H1 (cell line): ENCODE results near the gene DOC2A. TPM values are rescaled to one million over a fixed set of nuclear protein-coding genes. Genes with fewer than 3 reads are reported as not detected.

Experiments used
- CTCF ChIA-PET: fragments of 300-600 bp; sonication (Branson Sonifier 250); formaldehyde crosslinking; loops from one replicate; lab custom pipeline; 2021; ENCODE audit not compliant: partially characterized antibody; lab: Charles Lee
- POLR2A ChIA-PET: fragments of 300-600 bp; sonication (Branson Sonifier 250); formaldehyde crosslinking; loops from one replicate; lab custom pipeline; 2021; ENCODE audit warnings: inconsistent platforms; ENCODE audit not compliant: partially characterized antibody; lab: Charles Lee
- DNase-seq, 2 experiments: peaks; one replicate each; pipeline versions ENCODE4 v3.0.0 to v3.0.0-alpha.2; 2010 to 2022; ENCODE audit warnings: low spot score in 2 of 2, low read depth in 1 of 2, mixed read lengths in 1 of 2
- FAIRE-seq: peaks from 2 replicates; lab custom pipeline; 2011; peaks lifted over from hg19 to GRCh38; lab: Jason Lieb, UNC
- H2AFZ ChIP-seq: 2 replicates; pipeline ENCODE4 v1.8.1; 2012; ENCODE audit warnings: low read length, inconsistent platforms
- H2AK5ac ChIP-seq: 2 replicates; pipeline ENCODE4 v1.6.1; 2013; ENCODE audit warnings: low read depth, low read length
- H2BK120ac ChIP-seq: replicated peaks from 2 replicates; pipeline ENCODE3; 2013; ENCODE audit warnings: low read depth, low read length, inconsistent platforms
- H2BK12ac ChIP-seq: 2 replicates; pipeline ENCODE4 v1.6.1; 2013; ENCODE audit warnings: low read depth, low read length
- H2BK15ac ChIP-seq: 2 replicates; pipeline ENCODE4 v1.6.1; 2013; ENCODE audit warnings: low read length
- H2BK20ac ChIP-seq: 2 replicates; pipeline ENCODE4 v1.6.1; 2013; ENCODE audit warnings: low read length
- H2BK5ac ChIP-seq: 2 replicates; pipeline ENCODE4 v1.6.1; 2013; ENCODE audit warnings: low read depth, low read length
- H3K14ac ChIP-seq: 2 replicates; pipeline ENCODE4 v1.6.1; 2013; ENCODE audit warnings: inconsistent platforms; ENCODE audit not compliant: insufficient read length
- H3K18ac ChIP-seq: 2 replicates; pipeline ENCODE4 v1.6.1; 2013; ENCODE audit warnings: low read length; ENCODE audit errors: extremely low read depth
- H3K23ac ChIP-seq: 2 replicates; pipeline ENCODE4 v1.6.1; 2013; ENCODE audit warnings: inconsistent platforms; ENCODE audit not compliant: insufficient read length
- H3K23me2 ChIP-seq: 2 replicates; pipeline ENCODE4 v1.6.1; 2013; ENCODE audit warnings: low read depth, low read length
- H3K27ac ChIP-seq: 2 replicates; pipeline ENCODE4 v1.6.1; 2011; ENCODE audit warnings: low read depth, low read length, inconsistent platforms
- H3K27me3 ChIP-seq, 4 experiments: replicated peaks in 1 of 4; 1 replicate in 1 of 4; 2 replicates in 3 of 4; pipeline versions ENCODE4 v1.6.1 to v1.8.1; 2011 to 2013; ENCODE audit warnings: low read length in 3 of 4, mild to moderate bottlenecking in 3 of 4, inconsistent platforms in 2 of 4, mixed read lengths in 2 of 4, moderate library complexity in 1 of 4; ENCODE audit not compliant: control insufficient read depth in 3 of 4, insufficient read depth in 3 of 4; ENCODE audit errors: extremely low read depth in 1 of 4
- H3K36me3 ChIP-seq, 4 experiments: 2 replicates each; pipeline versions ENCODE4 v1.6.1 to v1.8.1; 2011 to 2013; ENCODE audit warnings: mild to moderate bottlenecking in 4 of 4, low read length in 3 of 4, moderate library complexity in 2 of 4, control low read depth in 1 of 4, inconsistent platforms in 1 of 4; ENCODE audit not compliant: insufficient read depth in 4 of 4, control insufficient read depth in 2 of 4
- H3K4ac ChIP-seq: replicated peaks from 2 replicates; pipeline ENCODE3; 2013; ENCODE audit warnings: low read length, low read depth, mixed read lengths, inconsistent platforms; ENCODE audit not compliant: insufficient read length
- H3K4me1 ChIP-seq, 4 experiments: replicated peaks in 1 of 4; 1 replicate in 1 of 4; 2 replicates in 3 of 4; pipeline versions ENCODE4 v1.6.1 to v1.8.1; 2011 to 2013; ENCODE audit warnings: low read length in 3 of 4, inconsistent platforms in 2 of 4, mixed read lengths in 1 of 4; ENCODE audit not compliant: insufficient read depth in 4 of 4, control insufficient read depth in 3 of 4
- H3K4me2 ChIP-seq, 2 experiments: 2 replicates each; pipeline versions ENCODE4 v1.6.1 to v1.8.1; 2011 to 2013; ENCODE audit warnings: low read depth in 2 of 2, low read length in 2 of 2, control low read depth in 1 of 2, inconsistent platforms in 1 of 2, mild to moderate bottlenecking in 1 of 2; ENCODE audit not compliant: insufficient read depth in 1 of 2
- H3K4me3 ChIP-seq, 4 experiments: fragments of 200-600, 300-600 bp in 1 of 4; sonication (generic), shearing (Covaris generic), sonication (Bioruptor Twin) in 1 of 4; 2 replicates each; pipeline versions ENCODE4 v1.5.1 to v1.8.1; 2011 to 2016; ENCODE audit warnings: low read length in 4 of 4, low read depth in 3 of 4, control low read depth in 2 of 4, inconsistent platforms in 2 of 4, mild to moderate bottlenecking in 2 of 4, mixed read lengths in 1 of 4, moderate library complexity in 1 of 4; ENCODE audit not compliant: insufficient read depth in 2 of 4; ENCODE audit errors: extremely low read depth in 1 of 4
- H3K56ac ChIP-seq: replicated peaks from 2 replicates; pipeline ENCODE3; 2013; ENCODE audit warnings: low read depth, mild to moderate bottlenecking, mixed read lengths, low read length, inconsistent platforms; ENCODE audit not compliant: insufficient read length
- H3K79me1 ChIP-seq: 2 replicates; pipeline ENCODE4 v1.6.1; 2013; ENCODE audit warnings: low read depth, low read length, control low read depth
- H3K79me2 ChIP-seq, 2 experiments: 2 replicates each; pipeline versions ENCODE4 v1.6.1 to v1.8.1; 2012 to 2013; ENCODE audit warnings: low read length in 2 of 2, mild to moderate bottlenecking in 2 of 2, inconsistent platforms in 1 of 2; ENCODE audit not compliant: insufficient read depth in 2 of 2, control insufficient read depth in 1 of 2
- H3K9ac ChIP-seq, 4 experiments: replicated peaks in 1 of 4; 1 replicate in 1 of 4; 2 replicates in 3 of 4; pipeline versions ENCODE4 v1.6.1 to v1.8.1; 2011 to 2013; ENCODE audit warnings: low read depth in 3 of 4, low read length in 3 of 4, control low read depth in 2 of 4, mild to moderate bottlenecking in 2 of 4, moderate library complexity in 2 of 4, inconsistent platforms in 1 of 4; ENCODE audit errors: extremely low read depth in 1 of 4
- H3K9me3 ChIP-seq, 2 experiments: 2 replicates each; pipeline versions ENCODE4 v1.6.1 to v1.8.1; 2012 to 2013; ENCODE audit warnings: mild to moderate bottlenecking in 2 of 2, moderate library complexity in 2 of 2, control low read depth in 1 of 2, inconsistent platforms in 1 of 2, low read depth in 1 of 2, low read length in 1 of 2, mixed read lengths in 1 of 2; ENCODE audit not compliant: insufficient read depth in 2 of 2
- H4K20me1 ChIP-seq, 2 experiments: replicated peaks in 1 of 2; 2 replicates each; pipeline versions ENCODE3 to v1.8.1; 2011 to 2013; ENCODE audit warnings: inconsistent platforms in 2 of 2, low read length in 2 of 2, mild to moderate bottlenecking in 1 of 2; ENCODE audit not compliant: insufficient read depth in 2 of 2, control insufficient read depth in 1 of 2
- H4K5ac ChIP-seq: 2 replicates; pipeline ENCODE4 v1.6.1; 2013; ENCODE audit warnings: low read length, low read depth, mixed read lengths, inconsistent platforms; ENCODE audit not compliant: insufficient read length
- H4K8ac ChIP-seq: 2 replicates; pipeline ENCODE4 v1.8.0; 2013; ENCODE audit warnings: mild to moderate bottlenecking, moderate library complexity, low read length, inconsistent platforms; ENCODE audit not compliant: insufficient read depth; ENCODE audit errors: extremely low read depth
- H4K91ac ChIP-seq: replicated peaks from 2 replicates; pipeline ENCODE3; 2013; ENCODE audit warnings: low read length, mixed read lengths, inconsistent platforms; ENCODE audit not compliant: insufficient read length
- CHD1 ChIP-seq: IDR thresholded peaks from 2 replicates; pipeline ENCODE4 v1.6.1; 2012; ENCODE audit warnings: low read depth, low read length, improper control_type of control experiment
- E2F6 ChIP-seq: IDR thresholded peaks from 2 replicates; pipeline ENCODE4 v1.6.1; 2012; ENCODE audit warnings: inconsistent platforms
- FOSL1 ChIP-seq: IDR thresholded peaks from 2 replicates; pipeline ENCODE4 v1.6.1; 2011; ENCODE audit warnings: mild to moderate bottlenecking, low read depth, low read length, moderate library complexity; ENCODE audit not compliant: insufficient read depth
- HDAC2 ChIP-seq, 2 experiments: fragments of 300-600 bp in 1 of 2; sonication (generic) in 1 of 2; IDR thresholded peaks; 2 replicates each; pipeline ENCODE4 v1.6.1; 2011 to 2012; ENCODE audit warnings: low read depth in 2 of 2, low read length in 2 of 2, mild to moderate bottlenecking in 2 of 2, moderate library complexity in 2 of 2, borderline replicate concordance in 1 of 2, inconsistent platforms in 1 of 2
- JUND ChIP-seq: IDR thresholded peaks from 2 replicates; pipeline ENCODE4 v1.6.1; 2011; ENCODE audit warnings: mild to moderate bottlenecking, improper control_type of control experiment, low read length
- SP4 ChIP-seq: IDR thresholded peaks from 2 replicates; pipeline ENCODE4 v1.6.1; 2012; ENCODE audit warnings: low read length, inconsistent platforms
- WGBS, 2 experiments: shearing (Covaris generic) in 1 of 2; methylation state at CpG; one replicate each; pipeline versions ENCODE4 v1.1.6 to v1.1.7; 2013 to 2015; ENCODE audit warnings: low lambda C conversion rate in 2 of 2, mixed read lengths in 2 of 2, inconsistent platforms in 1 of 2, low coverage in 1 of 2, missing lambda C conversion rate in 1 of 2; ENCODE audit not compliant: insufficient replicate concordance in 2 of 2, insufficient coverage in 1 of 2, insufficient read length in 1 of 2; ENCODE audit errors: extremely low coverage in 1 of 2, missing lambda C conversion rate in 1 of 2; 5-methylcytosine and 5-hydroxymethylcytosine counted together
- polyA plus RNA-seq, 7 experiments: library from polyadenylated mRNA; depleted of rRNA in 3 of 7; stranded (reverse) in 5 of 7; unstranded in 2 of 7; fragments of >200 nt in 5 of 7; fragments of 200-250 nt in 2 of 7; gene quantifications; 1 replicate in 5 of 7; 2 replicates in 1 of 7; 4 replicates in 1 of 7; pipeline versions ENCODE4 v1.2.1 to v1.2.3, GENCODE V29; 2011 to 2013; ENCODE audit warnings: missing spikeins in 2 of 7, mixed read lengths in 2 of 7
- total RNA-seq: library from RNA; stranded (reverse); fragmentation: NEBNext Ultra II Directional; extraction: Animal tissue kit (Norgen Biotek cat#: 25700); gene quantifications from 2 replicates; pipeline ENCODE4 v1.2.1, GENCODE V29; 2021

DOC2A gene
- total and polyA plus RNA-seq, 2 of the 8 experiments (the other 6 are each of a cell fraction or from before 2014, with no cell fraction given) = 13.9 to 20.7 TPM

DNA sequence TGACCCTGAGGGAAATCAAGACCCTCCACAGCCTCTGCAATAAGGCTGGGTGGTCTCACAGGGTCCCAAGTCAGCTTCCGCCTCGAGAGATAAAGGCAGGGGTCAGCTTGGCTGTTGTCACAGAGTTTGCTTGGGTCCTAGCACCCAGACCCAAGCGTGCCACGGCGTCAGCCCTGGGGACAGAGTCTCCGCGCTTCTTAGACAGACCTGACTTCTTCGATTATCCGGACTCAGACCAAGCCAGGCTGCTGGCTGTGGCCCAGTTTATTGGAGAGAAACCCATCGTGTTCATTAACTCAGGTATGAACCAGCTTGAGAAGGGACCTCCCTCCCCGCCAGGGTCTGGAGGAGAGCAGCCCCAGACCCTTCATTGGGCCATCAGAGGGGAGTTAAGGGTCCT, 12.8 kb upstream of the DOC2A start:
- FAIRE-seq = no peak
- POLR2A ChIA-PET = interaction anchor here (0.9 to 2.5 kb wide), 4 partner anchors 9 to 30 kb away, joined by 3 to 10 read pairs (median 4); no protein-coding TSS in a partner anchor
- TF ChIP-seq SP4 (no peak), E2F6 (no peak), JUND (no peak), HDAC2 (IDR thresholded peaks at IDR 0.05; ENCODE audit: borderline replicate concordance in 1 of 2, low read depth in 2 of 2, low read length in 2 of 2) (no peak), FOSL1 (no peak), CHD1 (no peak)

More for the DNA sequence above, 12.8 kb upstream of the DOC2A start:
- no peak overlapping the region for H3K9ac ChIP-seq
- no peak overlapping the region for H2BK120ac ChIP-seq
- H2BK5ac ChIP-seq = no peak overlapping the region
- 0 out of 2 replicates have a peak, but pooled peaks cover 2% of the 10 kb centered on the region for H3K23me2 ChIP-seq
- H3K4me2 ChIP-seq = no peak overlapping the region
- H3K4me3 ChIP-seq = no peak overlapping the region
- DNase-seq = no peak
- H2AK5ac ChIP-seq = no peak overlapping the region
- 90% methylated on average over 11 of the region's 11 CpGs; no CpG with 5 or more reads in 1 of the 2 experiments for WGBS, 2 experiments
- H3K27ac ChIP-seq = no peak overlapping the region
- no peak overlapping the region for H2BK12ac ChIP-seq
- no peak overlapping the region for H4K8ac ChIP-seq
- no peak overlapping the region for H4K91ac ChIP-seq
- no peak overlapping the region for H2BK20ac ChIP-seq
- peaks cover 4 to 11% of the 10 kb centered on the region in 2 experiments for H4K20me1 ChIP-seq
- no peak overlapping the region for H2BK15ac ChIP-seq
- CTCF ChIA-PET = interaction anchor here (0.8 to 2.1 kb wide), 9 partner anchors 8 to 205 kb away, joined by 3 to 13 read pairs (median 4); partner anchors contain the start of gene TLCD3B
- H3K9me3 ChIP-seq = no peaks in the 10 kb centered on the region
- peaks cover 0 to 7% (median under 1%) of the 10 kb centered on the region in 4 experiments; a peak in 2 of 8 replicates for H3K36me3 ChIP-seq
- H4K5ac ChIP-seq = no peak overlapping the region
- no peak overlapping the region for H3K23ac ChIP-seq
- H3K4ac ChIP-seq = no peak overlapping the region
- H3K14ac ChIP-seq = no peak overlapping the region
- H3K79me2 ChIP-seq = no peaks in the 10 kb centered on the region
- H2AFZ ChIP-seq = no peak overlapping the region
- no peaks in the 10 kb centered on the region for H3K27me3 ChIP-seq
- no peak overlapping the region for H3K56ac ChIP-seq
- no peaks in the 10 kb centered on the region; the same call in 1 of the 2 replicates for H3K79me1 ChIP-seq
- H3K18ac ChIP-seq = no peak overlapping the region
- H3K4me1 ChIP-seq = peaks cover 0 to 7% (median under 1%) of the 10 kb centered on the region in 4 experiments; a peak in 2 of 7 replicates
